Smooth muscle cell (in vitro differentiated cells): Measurements from ENCODE around the gene CMSS1. TPM values are rescaled to one million over a fixed set of nuclear protein-coding genes. Genes with fewer than 3 reads are reported as not detected.

ENCODE experiments used
- DNase-seq: peaks from one replicate; lab custom pipeline; 2025; ENCODE audit not compliant: unreplicated experiment; lab: John Stamatoyannopoulos, UW
- H2AFZ ChIP-seq: fragments of 200-600 bp; sonication (generic); 2 replicates; pipeline ENCODE4 v1.6.0; 2016; ENCODE audit warnings: antibody characterized with exemption, low read depth, mild to moderate bottlenecking
- H3F3A ChIP-seq: fragments of 200-600 bp; sonication (generic); 2 replicates; pipeline ENCODE4 v1.6.0; 2017; ENCODE audit warnings: antibody characterized with exemption, low read depth
- H3K27ac ChIP-seq: fragments of 200-600 bp; sonication (generic); 2 replicates; pipeline ENCODE4 v1.5.1; 2016; ENCODE audit warnings: low read depth, mild to moderate bottlenecking
- H3K27me3 ChIP-seq: fragments of 200-600 bp; sonication (generic); 2 replicates; pipeline ENCODE4 v1.6.1; 2016; ENCODE audit warnings: low read depth, mild to moderate bottlenecking
- H3K36me3 ChIP-seq: fragments of 200-600 bp; sonication (generic); 2 replicates; pipeline ENCODE4 v1.5.1; 2016; ENCODE audit warnings: low read depth
- H3K4me1 ChIP-seq: fragments of 200-600 bp; sonication (generic); 2 replicates; pipeline ENCODE4 v1.5.1; 2016; ENCODE audit warnings: low read depth
- H3K4me2 ChIP-seq: fragments of 200-600 bp; sonication (generic); 2 replicates; pipeline ENCODE4 v1.6.0; 2016; ENCODE audit warnings: mild to moderate bottlenecking
- H3K4me3 ChIP-seq: fragments of 200-600 bp; sonication (generic); 2 replicates; pipeline ENCODE4 v1.5.1; 2016; ENCODE audit warnings: mild to moderate bottlenecking
- H3K79me2 ChIP-seq: fragments of 200-600 bp; sonication (generic); 2 replicates; pipeline ENCODE4 v1.6.0; 2016; ENCODE audit warnings: low read depth, mild to moderate bottlenecking
- H3K9ac ChIP-seq: fragments of 200-600 bp; sonication (generic); 2 replicates; pipeline ENCODE4 v1.6.0; 2016; ENCODE audit warnings: low read depth
- H3K9me3 ChIP-seq: fragments of 200-600 bp; sonication (generic); replicated peaks from 2 replicates; pipeline ENCODE4 v1.5.1; 2016; ENCODE audit warnings: low read depth
- H4K20me1 ChIP-seq: fragments of 200-600 bp; sonication (generic); 2 replicates; pipeline ENCODE4 v1.6.0; 2016; ENCODE audit warnings: low read depth
- WGBS: methylation state at CpG from one replicate; pipeline ENCODE4 v1.1.7; 2016; ENCODE audit warnings: low lambda C conversion rate; 5-methylcytosine and 5-hydroxymethylcytosine counted together
- polyA plus RNA-seq: library from polyadenylated mRNA; unstranded; fragments of >200 nt; fragmentation: Nextera tagmentation; extraction: Ambion mirVana; gene quantifications from 2 replicates; pipeline ENCODE4 v1.2.1, GENCODE V29; 2016
- total RNA-seq: library from RNA; depleted of rRNA; stranded (reverse); fragments of >200 nt; gene quantifications from 2 replicates; pipeline ENCODE4 v1.2.3, GENCODE V29; 2014
- TF ChIP-seq, protein P1 (sequence below): fragments of 200-600 bp; sonication (generic); IDR thresholded peaks from 2 replicates; pipeline ENCODE4 v1.5.1; 2017; ENCODE audit warnings: borderline replicate concordance, mild to moderate bottlenecking, antibody characterized with exemption; ENCODE audit not compliant: insufficient read depth, poor library complexity, severe bottlenecking

Gene CMSS1
- total and polyA plus RNA-seq, 2 experiments from 2014 or later: 19.2 to 24.1 TPM

DNA sequence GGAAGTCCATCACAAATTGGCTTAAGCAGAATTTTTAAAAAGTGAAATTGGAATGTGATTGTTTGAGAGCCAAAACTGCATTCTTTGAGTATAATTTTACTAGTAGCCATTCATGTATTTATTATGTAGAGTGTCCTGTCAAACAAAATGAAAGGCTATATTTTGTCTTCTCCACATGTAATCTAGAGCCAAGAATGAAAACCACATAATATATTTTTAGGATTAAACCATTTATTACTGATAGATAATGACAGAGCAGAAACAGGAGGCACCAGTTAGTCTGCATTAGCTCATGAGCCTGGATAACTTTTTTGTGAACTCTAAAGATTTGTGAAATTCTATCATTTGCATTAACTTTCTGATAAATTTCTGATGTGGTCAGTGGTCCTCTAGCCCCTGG is 166.5 kb downstream of the CMSS1 start:
- Histone ChIP-seq H3K4me2 (no peak overlapping the region), H4K20me1 (no peaks in the 10 kb centered on the region), H3K4me3 (no peak overlapping the region), H3K79me2 (no peaks in the 10 kb centered on the region), H3K9me3 (no peaks in the 10 kb centered on the region), H3K27ac (no peak overlapping the region), H3K36me3 (no peaks in the 10 kb centered on the region), H2AFZ (no peak overlapping the region), H3K9ac (no peak overlapping the region), H3K27me3 (no peaks in the 10 kb centered on the region), H3F3A (peaks cover 3% of the 10 kb centered on the region), H3K4me1 (no peaks in the 10 kb centered on the region)
- no peak for DNase-seq
- TF ChIP-seq, protein P1, sequence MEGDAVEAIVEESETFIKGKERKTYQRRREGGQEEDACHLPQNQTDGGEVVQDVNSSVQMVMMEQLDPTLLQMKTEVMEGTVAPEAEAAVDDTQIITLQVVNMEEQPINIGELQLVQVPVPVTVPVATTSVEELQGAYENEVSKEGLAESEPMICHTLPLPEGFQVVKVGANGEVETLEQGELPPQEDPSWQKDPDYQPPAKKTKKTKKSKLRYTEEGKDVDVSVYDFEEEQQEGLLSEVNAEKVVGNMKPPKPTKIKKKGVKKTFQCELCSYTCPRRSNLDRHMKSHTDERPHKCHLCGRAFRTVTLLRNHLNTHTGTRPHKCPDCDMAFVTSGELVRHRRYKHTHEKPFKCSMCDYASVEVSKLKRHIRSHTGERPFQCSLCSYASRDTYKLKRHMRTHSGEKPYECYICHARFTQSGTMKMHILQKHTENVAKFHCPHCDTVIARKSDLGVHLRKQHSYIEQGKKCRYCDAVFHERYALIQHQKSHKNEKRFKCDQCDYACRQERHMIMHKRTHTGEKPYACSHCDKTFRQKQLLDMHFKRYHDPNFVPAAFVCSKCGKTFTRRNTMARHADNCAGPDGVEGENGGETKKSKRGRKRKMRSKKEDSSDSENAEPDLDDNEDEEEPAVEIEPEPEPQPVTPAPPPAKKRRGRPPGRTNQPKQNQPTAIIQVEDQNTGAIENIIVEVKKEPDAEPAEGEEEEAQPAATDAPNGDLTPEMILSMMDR: no peak

DNA sequence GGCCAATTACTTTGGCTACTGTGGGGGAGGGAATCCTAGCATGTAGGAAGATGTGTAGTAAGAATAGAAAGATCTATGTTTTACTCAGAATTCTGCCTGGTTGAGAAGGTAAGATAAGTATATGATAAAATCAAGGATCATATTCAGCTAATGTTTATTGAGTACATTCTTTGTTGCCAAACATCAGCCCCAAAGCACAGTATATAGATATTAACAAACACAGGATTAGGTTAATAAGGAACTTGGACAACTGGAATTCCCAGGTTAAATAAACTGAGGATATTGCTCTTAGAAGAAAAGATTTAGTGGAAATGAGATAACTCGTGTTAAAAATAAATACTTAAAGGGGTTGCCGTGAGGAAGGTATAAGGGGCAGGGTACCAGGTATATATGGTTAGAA is 167.0 kb downstream of the CMSS1 start:
- no peak overlapping the region for H3K9ac ChIP-seq
- H3F3A ChIP-seq: peaks cover 3% of the 10 kb centered on the region
- no peaks in the 10 kb centered on the region for H3K79me2 ChIP-seq
- no peak overlapping the region for H2AFZ ChIP-seq
- 87% methylated on average over 2 of the region's 2 CpGs for WGBS
- DNase-seq: no peak
- H3K36me3 ChIP-seq: no peaks in the 10 kb centered on the region
- no peaks in the 10 kb centered on the region for H4K20me1 ChIP-seq
- no peak overlapping the region for H3K4me2 ChIP-seq
- H3K27me3 ChIP-seq: no peaks in the 10 kb centered on the region
- H3K9me3 ChIP-seq: no peaks in the 10 kb centered on the region
- H3K4me3 ChIP-seq: no peak overlapping the region
- TF ChIP-seq, protein P1: no peak
- no peaks in the 10 kb centered on the region for H3K4me1 ChIP-seq
- no peak overlapping the region for H3K27ac ChIP-seq

GRCh38 chr3:99990179-99990578 is 172.5 kb downstream of the CMSS1 start:
- no peak overlapping the region for H3K27ac ChIP-seq
- H3K4me3 ChIP-seq: no peak overlapping the region
- no peaks in the 10 kb centered on the region for H3K36me3 ChIP-seq
- H3K27me3 ChIP-seq: no peaks in the 10 kb centered on the region
- H3F3A ChIP-seq: no peaks in the 10 kb centered on the region
- no peak overlapping the region for H3K9ac ChIP-seq
- TF ChIP-seq, protein P1: no peak
- H3K9me3 ChIP-seq: no peaks in the 10 kb centered on the region
- 100% methylated on average over 1 of the region's 1 CpG for WGBS
- no peaks in the 10 kb centered on the region for H3K4me1 ChIP-seq
- H4K20me1 ChIP-seq: no peaks in the 10 kb centered on the region
- H2AFZ ChIP-seq: no peak overlapping the region
- no peaks in the 10 kb centered on the region for H3K79me2 ChIP-seq
- no peak overlapping the region for H3K4me2 ChIP-seq
- no peak for DNase-seq

DNA sequence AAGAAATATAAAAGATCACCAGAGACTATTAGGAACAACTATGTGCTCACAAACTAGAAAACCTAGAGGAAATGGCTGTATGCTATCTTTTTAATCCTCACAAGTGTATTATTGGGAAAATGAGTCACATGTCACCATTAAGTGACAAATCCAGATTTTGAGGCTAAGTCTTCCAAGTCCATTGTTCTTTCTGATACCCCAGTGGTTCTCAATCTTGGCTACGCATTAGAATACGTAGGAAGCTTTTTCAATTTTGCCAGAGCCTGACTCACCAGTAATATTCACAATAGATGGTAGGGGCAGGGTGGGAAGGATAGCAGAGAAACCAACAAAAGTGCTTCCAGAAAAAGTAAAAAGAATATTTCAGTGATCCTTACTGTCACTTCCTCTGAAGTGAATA is 179.6 kb downstream of the CMSS1 start:
- Histone ChIP-seq H3K9me3 (no peaks in the 10 kb centered on the region), H2AFZ (no peak overlapping the region), H3K4me3 (no peak overlapping the region), H3K4me1 (peaks cover 6% of the 10 kb centered on the region), H3K27ac (no peak overlapping the region), H3K36me3 (no peaks in the 10 kb centered on the region), H4K20me1 (no peaks in the 10 kb centered on the region), H3K27me3 (no peaks in the 10 kb centered on the region), H3K4me2 (no peak overlapping the region), H3F3A (no peaks in the 10 kb centered on the region), H3K9ac (no peak overlapping the region), H3K79me2 (no peaks in the 10 kb centered on the region)
- TF ChIP-seq, protein P1: no peak
- 96% methylated on average over 2 of the region's 2 CpGs for WGBS
- no peak for DNase-seq
